Gastroesophageal sphincter (tissue), 4 donors: ENCODE results near the gene MOB3C. TPM values are rescaled to one million over a fixed set of nuclear protein-coding genes. Genes with fewer than 3 reads are reported as not detected.

Source experiments
- ATAC-seq: fragments of 150-250 bp; one replicate; pipeline ENCODE4 v1.9.1; 2016; ENCODE audit warnings: mild to moderate bottlenecking, moderate library complexity
- H3K27ac ChIP-seq, 4 donors: fragments of 200-600 bp; sonication (generic) in 3 of 4; 1 replicate in 3 of 4; 2 replicates in 1 of 4; pipeline ENCODE4 v1.5.1; 2016 to 2019
- H3K27me3 ChIP-seq: fragments of 200-600 bp; sonication (generic); one replicate; pipeline ENCODE4 v1.5.1; 2019
- H3K36me3 ChIP-seq, 2 donors: fragments of 200-600 bp; sonication (generic); one replicate each; pipeline ENCODE4 v1.5.1; 2019; ENCODE audit warnings: control low read depth in 1 of 2
- H3K4me1 ChIP-seq, 3 donors: fragments of 200-600 bp; sonication (generic); 1 replicate in 2 of 3; 2 replicates in 1 of 3; pipeline ENCODE4 v1.5.1; 2016 to 2019; ENCODE audit warnings: control low read depth in 2 of 3
- H3K4me3 ChIP-seq, 2 donors: fragments of 200-600 bp; sonication (generic); one replicate each; pipeline ENCODE4 v1.5.1; 2019; ENCODE audit warnings: mild to moderate bottlenecking in 1 of 2, moderate library complexity in 1 of 2
- H3K9me3 ChIP-seq, 3 donors: fragments of 200-600 bp; sonication (generic); one replicate each; pipeline ENCODE4 v1.5.1; 2017 to 2019; ENCODE audit warnings: control low read depth in 2 of 3
- EP300 ChIP-seq: sonication (generic); formaldehyde crosslinking; IDR thresholded peaks from one replicate; pipeline ENCODE4 v1.6.1; 2017; ENCODE audit warnings: antibody characterized with exemption, mild to moderate bottlenecking
- POLR2A ChIP-seq, 2 donors: fragments of 450-650 bp; IDR thresholded peaks; one replicate each; pipeline ENCODE4 v1.6.1; 2017; ENCODE audit warnings: antibody characterized with exemption in 2 of 2, mild to moderate bottlenecking in 2 of 2, moderate library complexity in 1 of 2
- POLR2AphosphoS5 ChIP-seq: sonication (generic); formaldehyde crosslinking; IDR thresholded peaks from one replicate; pipeline ENCODE4 v1.6.1; 2017; ENCODE audit warnings: antibody characterized with exemption
- WGBS, 2 donors: methylation state at CpG; one replicate each; pipeline ENCODE4 v1.1.5; 2018; ENCODE audit warnings: low coverage in 1 of 2; 5-methylcytosine and 5-hydroxymethylcytosine counted together
- total RNA-seq, 4 donors: library from RNA; depleted of rRNA; stranded (reverse); fragments of >200 nt; gene quantifications; one replicate each; pipeline ENCODE4 v1.1.0, GENCODE V29; 2016
- TF ChIP-seq, protein P1 (sequence below), 4 experiments: fragments of 200-600 bp in 2 of 4; fragments of 450-650 bp in 2 of 4; sonication (generic) in 1 of 4; IDR thresholded peaks; one replicate each; pipeline ENCODE4 v1.5.1; 2017 to 2019; ENCODE audit warnings: antibody characterized with exemption in 4 of 4, mild to moderate bottlenecking in 2 of 4, moderate library complexity in 2 of 4

MOB3C gene
- total RNA-seq, 4 donors from 2014 or later = 20.7 to 28.3 (median 23.2) TPM

DNA sequence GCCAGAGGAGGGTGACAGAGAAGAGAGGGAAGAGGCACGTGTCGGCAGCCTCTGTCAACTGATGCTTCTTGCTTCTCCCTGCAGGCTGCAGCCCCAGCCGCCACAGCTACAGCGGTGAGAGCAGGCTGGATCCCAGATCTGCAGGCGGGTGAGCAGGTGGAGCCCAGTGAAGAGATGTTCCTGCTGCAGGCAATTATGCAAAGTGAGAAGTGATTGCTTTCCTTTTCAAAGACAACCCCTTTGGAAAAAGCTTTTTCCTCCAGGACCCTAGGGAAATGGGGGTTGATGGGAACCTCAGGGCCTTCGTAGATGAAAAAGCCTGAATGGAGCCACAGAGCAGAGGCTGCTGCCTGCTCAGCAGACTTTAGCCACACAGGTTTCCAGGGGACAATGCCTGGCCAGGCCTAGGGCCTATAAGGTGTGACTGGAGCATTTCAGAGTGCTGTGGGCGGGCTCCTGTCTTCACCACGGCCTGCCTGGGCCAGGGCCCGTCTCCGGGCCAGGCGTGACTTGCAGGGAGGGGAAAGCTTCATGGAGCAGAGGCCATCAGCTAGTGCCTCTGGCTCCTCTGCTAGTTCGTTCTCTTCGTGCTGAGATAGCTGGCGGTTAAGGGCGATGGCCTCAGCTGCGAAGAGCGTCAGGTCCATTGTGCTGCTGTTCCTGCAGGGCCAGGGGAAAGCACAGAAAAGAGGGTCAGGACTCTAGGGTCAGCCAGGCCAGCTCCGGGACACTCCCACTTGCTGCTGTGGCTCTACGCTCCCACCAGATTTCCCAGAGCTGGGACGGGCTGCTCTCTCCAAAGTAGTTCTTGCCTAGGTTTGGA, 58.3 kb downstream of the MOB3C start:
- Histone ChIP-seq H3K4me1 (no peaks in the 10 kb centered on the region), H3K4me3 (no peak overlapping the region), H3K36me3 (peaks cover 0 to 60% of the 10 kb centered on the region in 2 donors), H3K9me3 (no peaks in the 10 kb centered on the region), H3K27me3 (no peaks in the 10 kb centered on the region), H3K27ac (no peak overlapping the region)
- TF ChIP-seq EP300 = no peak
- TF ChIP-seq, protein P1, sequence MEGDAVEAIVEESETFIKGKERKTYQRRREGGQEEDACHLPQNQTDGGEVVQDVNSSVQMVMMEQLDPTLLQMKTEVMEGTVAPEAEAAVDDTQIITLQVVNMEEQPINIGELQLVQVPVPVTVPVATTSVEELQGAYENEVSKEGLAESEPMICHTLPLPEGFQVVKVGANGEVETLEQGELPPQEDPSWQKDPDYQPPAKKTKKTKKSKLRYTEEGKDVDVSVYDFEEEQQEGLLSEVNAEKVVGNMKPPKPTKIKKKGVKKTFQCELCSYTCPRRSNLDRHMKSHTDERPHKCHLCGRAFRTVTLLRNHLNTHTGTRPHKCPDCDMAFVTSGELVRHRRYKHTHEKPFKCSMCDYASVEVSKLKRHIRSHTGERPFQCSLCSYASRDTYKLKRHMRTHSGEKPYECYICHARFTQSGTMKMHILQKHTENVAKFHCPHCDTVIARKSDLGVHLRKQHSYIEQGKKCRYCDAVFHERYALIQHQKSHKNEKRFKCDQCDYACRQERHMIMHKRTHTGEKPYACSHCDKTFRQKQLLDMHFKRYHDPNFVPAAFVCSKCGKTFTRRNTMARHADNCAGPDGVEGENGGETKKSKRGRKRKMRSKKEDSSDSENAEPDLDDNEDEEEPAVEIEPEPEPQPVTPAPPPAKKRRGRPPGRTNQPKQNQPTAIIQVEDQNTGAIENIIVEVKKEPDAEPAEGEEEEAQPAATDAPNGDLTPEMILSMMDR (IDR thresholded peaks at IDR 0.05) = no peak
- TF ChIP-seq POLR2AphosphoS5 = no peak
- no peak for TF ChIP-seq POLR2A (IDR thresholded peaks at IDR 0.05)
- whole genome bisulfite sequencing, 2 donors = 69 to 72% methylated on average over 4 to 5 of the region's 20 CpGs
- ATAC-seq = no peak

Other genes with a start within 250 kb of the MOB3C start
- gene FAAH, start 222.5 kb downstream of the MOB3C start, total RNA-seq = 1 to 10 TPM; 6.8 to 8.1 (median 7.4) TPM
- gene DMBX1, start 127.0 kb downstream of the MOB3C start, total RNA-seq = not detected
- gene KNCN, start 65.2 kb downstream of the MOB3C start, total RNA-seq = not detected
- gene MKNK1, start 12.5 kb downstream of the MOB3C start, total RNA-seq = 10 to 100 TPM; 23.0 to 42.1 (median 34.5) TPM
- gene ATPAF1, start 51.6 kb upstream of the MOB3C start, total RNA-seq = 100 to 1,000 TPM in 1 of 4 donors, 10 to 100 TPM in 3; 61.7 to 101 (median 81.8) TPM
- 1 to 10 TPM in 1 of 4 donors, not detected in 3; 1.7 TPM for gene TEX38, start 55.0 kb upstream of the MOB3C start, total RNA-seq
- 100 to 1,000 TPM; 109 to 133 (median 116) TPM for gene EFCAB14, start 102.3 kb upstream of the MOB3C start, total RNA-seq
- gene CYP4B1, start 182.2 kb upstream of the MOB3C start, total RNA-seq = 100 to 1,000 TPM in 1 of 4 donors, 10 to 100 TPM in 3; 42.5 to 184 (median 77.6) TPM